ENCODE data around the gene CEP170B.
"Not testable (repeated sequence)": the region's sequence is repeated elsewhere in the genome, so short reads cannot be mapped to it uniquely, and the experiment has no call there.

CEP170B gene

GRCh38 chr14:104845834-104846441 is 19.1 kb upstream of the CEP170B start:
- DNase-seq (ENCODE audit: insufficient read length) (no peak), FAIRE-seq (no peak)
- no peak for TF ChIP-seq POLR2A (IDR thresholded peaks at IDR 0.05; ENCODE audit: low read depth, low read length)
- TF ChIP-seq TAF1 (IDR thresholded peaks at IDR 0.05; ENCODE audit: borderline replicate concordance, low read depth, low read length), result no peak
- no peak for TF ChIP-seq POLR2AphosphoS5 (IDR thresholded peaks at IDR 0.05; ENCODE audit: low read depth, low read length)

- FAIRE-seq (no peak), DNase-seq (ENCODE audit: insufficient read length) (no peak)
- TF ChIP-seq POLR2A (IDR thresholded peaks at IDR 0.05; ENCODE audit: low read depth, low read length) (no peak), TAF1 (IDR thresholded peaks at IDR 0.05; ENCODE audit: borderline replicate concordance, low read depth, low read length) (no peak), POLR2AphosphoS5 (IDR thresholded peaks at IDR 0.05; ENCODE audit: low read depth, low read length) (no peak)
Measured at GRCh38 chr14:104852280-104852663, 12.8 kb upstream of the CEP170B start.

- no peak for DNase-seq (ENCODE audit: insufficient read length)
- FAIRE-seq, result no peak
- TF ChIP-seq POLR2A (IDR thresholded peaks at IDR 0.05; ENCODE audit: low read depth, low read length) (no peak), POLR2AphosphoS5 (IDR thresholded peaks at IDR 0.05; ENCODE audit: low read depth, low read length) (no peak), TAF1 (IDR thresholded peaks at IDR 0.05; ENCODE audit: borderline replicate concordance, low read depth, low read length) (no peak)
Measured at GRCh38 chr14:104855532-104856090, 9.5 kb upstream of the CEP170B start.

GRCh38 chr14:104856157-104856868 is 8.8 kb upstream of the CEP170B start:
- FAIRE-seq, result no peak
- TF ChIP-seq POLR2AphosphoS5 (IDR thresholded peaks at IDR 0.05; ENCODE audit: low read depth, low read length) (no peak), TAF1 (IDR thresholded peaks at IDR 0.05; ENCODE audit: borderline replicate concordance, low read depth, low read length) (no peak), POLR2A (IDR thresholded peaks at IDR 0.05; ENCODE audit: low read depth, low read length) (no peak)
- DNase-seq (ENCODE audit: insufficient read length), result no peak

- DNase-seq (ENCODE audit: insufficient read length) (no peak), FAIRE-seq (no peak)
- TF ChIP-seq POLR2A (IDR thresholded peaks at IDR 0.05; ENCODE audit: low read depth, low read length), result no peak
- TF ChIP-seq POLR2AphosphoS5 (IDR thresholded peaks at IDR 0.05; ENCODE audit: low read depth, low read length), result no peak
- no peak for TF ChIP-seq TAF1 (IDR thresholded peaks at IDR 0.05; ENCODE audit: borderline replicate concordance, low read depth, low read length)
Measured at GRCh38 chr14:104856869-104857860, 7.9 kb upstream of the CEP170B start.

- FAIRE-seq; DNase-seq (ENCODE audit: insufficient read length): not testable (repeated sequence)
Measured at GRCh38 chr14:104857931-104858330, 7.1 kb upstream of the CEP170B start.

GRCh38 chr14:104858811-104859426 is 6.1 kb upstream of the CEP170B start:
- no peak for TF ChIP-seq POLR2AphosphoS5 (IDR thresholded peaks at IDR 0.05; ENCODE audit: low read depth, low read length)
- no peak for TF ChIP-seq POLR2A (IDR thresholded peaks at IDR 0.05; ENCODE audit: low read depth, low read length)
- TF ChIP-seq TAF1 (IDR thresholded peaks at IDR 0.05; ENCODE audit: borderline replicate concordance, low read depth, low read length), result no peak
- DNase-seq (ENCODE audit: insufficient read length), result no peak
- no peak for FAIRE-seq

GRCh38 chr14:104859900-104860299 is 5.2 kb upstream of the CEP170B start:
- no peak for TF ChIP-seq TAF1 (IDR thresholded peaks at IDR 0.05; ENCODE audit: borderline replicate concordance, low read depth, low read length)
- TF ChIP-seq POLR2A (IDR thresholded peaks at IDR 0.05; ENCODE audit: low read depth, low read length), result no peak
- no peak for TF ChIP-seq POLR2AphosphoS5 (IDR thresholded peaks at IDR 0.05; ENCODE audit: low read depth, low read length)
- FAIRE-seq, result no peak
- DNase-seq (ENCODE audit: insufficient read length), result no peak

- no peak for FAIRE-seq
- DNase-seq (ENCODE audit: insufficient read length), result no peak
- TF ChIP-seq POLR2A (IDR thresholded peaks at IDR 0.05; ENCODE audit: low read depth, low read length) (no peak), POLR2AphosphoS5 (IDR thresholded peaks at IDR 0.05; ENCODE audit: low read depth, low read length) (no peak), TAF1 (IDR thresholded peaks at IDR 0.05; ENCODE audit: borderline replicate concordance, low read depth, low read length) (no peak)
Measured at GRCh38 chr14:104860414-104860813, 4.7 kb upstream of the CEP170B start.

GRCh38 chr14:104863131-104863862 is 1.8 kb upstream of the CEP170B start:
- DNase-seq (ENCODE audit: insufficient read length) (no peak), FAIRE-seq (no peak)
- TF ChIP-seq TAF1 (IDR thresholded peaks at IDR 0.05; ENCODE audit: borderline replicate concordance, low read depth, low read length), result no peak
- no peak for TF ChIP-seq POLR2AphosphoS5 (IDR thresholded peaks at IDR 0.05; ENCODE audit: low read depth, low read length)
- TF ChIP-seq POLR2A (IDR thresholded peaks at IDR 0.05; ENCODE audit: low read depth, low read length), result no peak
